H1 (cell line): ENCODE data around the gene UAP1. TPM values are rescaled to one million over a fixed set of nuclear protein-coding genes. Genes with fewer than 3 reads are reported as not detected.

Source experiments
- CTCF ChIA-PET: fragments of 300-600 bp; sonication (Branson Sonifier 250); formaldehyde crosslinking; loops from one replicate; lab custom pipeline; 2021; ENCODE audit not compliant: partially characterized antibody; lab: Charles Lee
- POLR2A ChIA-PET: fragments of 300-600 bp; sonication (Branson Sonifier 250); formaldehyde crosslinking; loops from one replicate; lab custom pipeline; 2021; ENCODE audit warnings: inconsistent platforms; ENCODE audit not compliant: partially characterized antibody; lab: Charles Lee
- DNase-seq, 2 experiments: peaks; one replicate each; pipeline versions ENCODE4 v3.0.0 to v3.0.0-alpha.2; 2010 to 2022; ENCODE audit warnings: low spot score in 2 of 2, low read depth in 1 of 2, mixed read lengths in 1 of 2
- FAIRE-seq: peaks from 2 replicates; lab custom pipeline; 2011; peaks lifted over from hg19 to GRCh38; lab: Jason Lieb, UNC
- H2AFZ ChIP-seq: 2 replicates; pipeline ENCODE4 v1.8.1; 2012; ENCODE audit warnings: low read length, inconsistent platforms
- H2AK5ac ChIP-seq: 2 replicates; pipeline ENCODE4 v1.6.1; 2013; ENCODE audit warnings: low read depth, low read length
- H2BK120ac ChIP-seq: replicated peaks from 2 replicates; pipeline ENCODE3; 2013; ENCODE audit warnings: low read depth, low read length, inconsistent platforms
- H2BK12ac ChIP-seq: 2 replicates; pipeline ENCODE4 v1.6.1; 2013; ENCODE audit warnings: low read depth, low read length
- H2BK15ac ChIP-seq: 2 replicates; pipeline ENCODE4 v1.6.1; 2013; ENCODE audit warnings: low read length
- H2BK20ac ChIP-seq: 2 replicates; pipeline ENCODE4 v1.6.1; 2013; ENCODE audit warnings: low read length
- H2BK5ac ChIP-seq: 2 replicates; pipeline ENCODE4 v1.6.1; 2013; ENCODE audit warnings: low read depth, low read length
- H3K14ac ChIP-seq: 2 replicates; pipeline ENCODE4 v1.6.1; 2013; ENCODE audit warnings: inconsistent platforms; ENCODE audit not compliant: insufficient read length
- H3K18ac ChIP-seq: 2 replicates; pipeline ENCODE4 v1.6.1; 2013; ENCODE audit warnings: low read length; ENCODE audit errors: extremely low read depth
- H3K23ac ChIP-seq: 2 replicates; pipeline ENCODE4 v1.6.1; 2013; ENCODE audit warnings: inconsistent platforms; ENCODE audit not compliant: insufficient read length
- H3K23me2 ChIP-seq: 2 replicates; pipeline ENCODE4 v1.6.1; 2013; ENCODE audit warnings: low read depth, low read length
- H3K27ac ChIP-seq: 2 replicates; pipeline ENCODE4 v1.6.1; 2011; ENCODE audit warnings: low read depth, low read length, inconsistent platforms
- H3K27me3 ChIP-seq, 4 experiments: replicated peaks in 1 of 4; 1 replicate in 1 of 4; 2 replicates in 3 of 4; pipeline versions ENCODE4 v1.6.1 to v1.8.1; 2011 to 2013; ENCODE audit warnings: low read length in 3 of 4, mild to moderate bottlenecking in 3 of 4, inconsistent platforms in 2 of 4, mixed read lengths in 2 of 4, moderate library complexity in 1 of 4; ENCODE audit not compliant: control insufficient read depth in 3 of 4, insufficient read depth in 3 of 4; ENCODE audit errors: extremely low read depth in 1 of 4
- H3K36me3 ChIP-seq, 4 experiments: 2 replicates each; pipeline versions ENCODE4 v1.6.1 to v1.8.1; 2011 to 2013; ENCODE audit warnings: mild to moderate bottlenecking in 4 of 4, low read length in 3 of 4, moderate library complexity in 2 of 4, control low read depth in 1 of 4, inconsistent platforms in 1 of 4; ENCODE audit not compliant: insufficient read depth in 4 of 4, control insufficient read depth in 2 of 4
- H3K4ac ChIP-seq: replicated peaks from 2 replicates; pipeline ENCODE3; 2013; ENCODE audit warnings: low read length, low read depth, mixed read lengths, inconsistent platforms; ENCODE audit not compliant: insufficient read length
- H3K4me1 ChIP-seq, 4 experiments: replicated peaks in 1 of 4; 1 replicate in 1 of 4; 2 replicates in 3 of 4; pipeline versions ENCODE4 v1.6.1 to v1.8.1; 2011 to 2013; ENCODE audit warnings: low read length in 3 of 4, inconsistent platforms in 2 of 4, mixed read lengths in 1 of 4; ENCODE audit not compliant: insufficient read depth in 4 of 4, control insufficient read depth in 3 of 4
- H3K4me2 ChIP-seq, 2 experiments: 2 replicates each; pipeline versions ENCODE4 v1.6.1 to v1.8.1; 2011 to 2013; ENCODE audit warnings: low read depth in 2 of 2, low read length in 2 of 2, control low read depth in 1 of 2, inconsistent platforms in 1 of 2, mild to moderate bottlenecking in 1 of 2; ENCODE audit not compliant: insufficient read depth in 1 of 2
- H3K4me3 ChIP-seq, 4 experiments: fragments of 200-600, 300-600 bp in 1 of 4; sonication (generic), shearing (Covaris generic), sonication (Bioruptor Twin) in 1 of 4; 2 replicates each; pipeline versions ENCODE4 v1.5.1 to v1.8.1; 2011 to 2016; ENCODE audit warnings: low read length in 4 of 4, low read depth in 3 of 4, control low read depth in 2 of 4, inconsistent platforms in 2 of 4, mild to moderate bottlenecking in 2 of 4, mixed read lengths in 1 of 4, moderate library complexity in 1 of 4; ENCODE audit not compliant: insufficient read depth in 2 of 4; ENCODE audit errors: extremely low read depth in 1 of 4
- H3K56ac ChIP-seq: replicated peaks from 2 replicates; pipeline ENCODE3; 2013; ENCODE audit warnings: low read depth, mild to moderate bottlenecking, mixed read lengths, low read length, inconsistent platforms; ENCODE audit not compliant: insufficient read length
- H3K79me1 ChIP-seq: 2 replicates; pipeline ENCODE4 v1.6.1; 2013; ENCODE audit warnings: low read depth, low read length, control low read depth
- H3K79me2 ChIP-seq, 2 experiments: 2 replicates each; pipeline versions ENCODE4 v1.6.1 to v1.8.1; 2012 to 2013; ENCODE audit warnings: low read length in 2 of 2, mild to moderate bottlenecking in 2 of 2, inconsistent platforms in 1 of 2; ENCODE audit not compliant: insufficient read depth in 2 of 2, control insufficient read depth in 1 of 2
- H3K9ac ChIP-seq, 4 experiments: replicated peaks in 1 of 4; 1 replicate in 1 of 4; 2 replicates in 3 of 4; pipeline versions ENCODE4 v1.6.1 to v1.8.1; 2011 to 2013; ENCODE audit warnings: low read depth in 3 of 4, low read length in 3 of 4, control low read depth in 2 of 4, mild to moderate bottlenecking in 2 of 4, moderate library complexity in 2 of 4, inconsistent platforms in 1 of 4; ENCODE audit errors: extremely low read depth in 1 of 4
- H3K9me3 ChIP-seq, 2 experiments: 2 replicates each; pipeline versions ENCODE4 v1.6.1 to v1.8.1; 2012 to 2013; ENCODE audit warnings: mild to moderate bottlenecking in 2 of 2, moderate library complexity in 2 of 2, control low read depth in 1 of 2, inconsistent platforms in 1 of 2, low read depth in 1 of 2, low read length in 1 of 2, mixed read lengths in 1 of 2; ENCODE audit not compliant: insufficient read depth in 2 of 2
- H4K20me1 ChIP-seq, 2 experiments: replicated peaks in 1 of 2; 2 replicates each; pipeline versions ENCODE3 to v1.8.1; 2011 to 2013; ENCODE audit warnings: inconsistent platforms in 2 of 2, low read length in 2 of 2, mild to moderate bottlenecking in 1 of 2; ENCODE audit not compliant: insufficient read depth in 2 of 2, control insufficient read depth in 1 of 2
- H4K5ac ChIP-seq: 2 replicates; pipeline ENCODE4 v1.6.1; 2013; ENCODE audit warnings: low read length, low read depth, mixed read lengths, inconsistent platforms; ENCODE audit not compliant: insufficient read length
- H4K8ac ChIP-seq: 2 replicates; pipeline ENCODE4 v1.8.0; 2013; ENCODE audit warnings: mild to moderate bottlenecking, moderate library complexity, low read length, inconsistent platforms; ENCODE audit not compliant: insufficient read depth; ENCODE audit errors: extremely low read depth
- H4K91ac ChIP-seq: replicated peaks from 2 replicates; pipeline ENCODE3; 2013; ENCODE audit warnings: low read length, mixed read lengths, inconsistent platforms; ENCODE audit not compliant: insufficient read length
- ASH2L ChIP-seq: fragments of 200-600, 300-600 bp; sonication (generic); IDR thresholded peaks from one replicate; pipeline ENCODE4 v1.7.1; 2017; ENCODE audit warnings: low read length
- CBX8 ChIP-seq: fragments of 300-800, 300-1000 bp; sonication (generic); IDR thresholded peaks from 2 replicates; pipeline ENCODE4 v1.7.1; 2016; ENCODE audit warnings: low read depth, low read length, borderline replicate concordance
- CEBPB ChIP-seq: IDR thresholded peaks from 2 replicates; pipeline ENCODE4 v1.6.1; 2012; ENCODE audit warnings: low read depth, low read length
- HDAC6 ChIP-seq: IDR thresholded peaks from one replicate; pipeline ENCODE4 v1.7.1; 2012; ENCODE audit warnings: low read depth, mild to moderate bottlenecking, inconsistent platforms, low read length, moderate library complexity
- PHF8 ChIP-seq: fragments of 200-600 bp; sonication (generic); conservative IDR thresholded peaks from 2 replicates; pipeline ENCODE4 v1.7.1; 2012; ENCODE audit warnings: low read depth, mild to moderate bottlenecking, inconsistent platforms, low read length, moderate library complexity
- TBP ChIP-seq: IDR thresholded peaks from 2 replicates; pipeline ENCODE4 v1.6.1; 2011; ENCODE audit warnings: low read depth, low read length, improper control_type of control experiment
- YY1 ChIP-seq: IDR thresholded peaks from 2 replicates; pipeline ENCODE4 v1.6.1; 2011; ENCODE audit warnings: low read depth, mild to moderate bottlenecking, low read length
- WGBS, 2 experiments: shearing (Covaris generic) in 1 of 2; methylation state at CpG; one replicate each; pipeline versions ENCODE4 v1.1.6 to v1.1.7; 2013 to 2015; ENCODE audit warnings: low lambda C conversion rate in 2 of 2, mixed read lengths in 2 of 2, inconsistent platforms in 1 of 2, low coverage in 1 of 2, missing lambda C conversion rate in 1 of 2; ENCODE audit not compliant: insufficient replicate concordance in 2 of 2, insufficient coverage in 1 of 2, insufficient read length in 1 of 2; ENCODE audit errors: extremely low coverage in 1 of 2, missing lambda C conversion rate in 1 of 2; 5-methylcytosine and 5-hydroxymethylcytosine counted together
- polyA plus RNA-seq, 7 experiments: library from polyadenylated mRNA; depleted of rRNA in 3 of 7; stranded (reverse) in 5 of 7; unstranded in 2 of 7; fragments of >200 nt in 5 of 7; fragments of 200-250 nt in 2 of 7; gene quantifications; 1 replicate in 5 of 7; 2 replicates in 1 of 7; 4 replicates in 1 of 7; pipeline versions ENCODE4 v1.2.1 to v1.2.3, GENCODE V29; 2011 to 2013; ENCODE audit warnings: missing spikeins in 2 of 7, mixed read lengths in 2 of 7
- total RNA-seq: library from RNA; stranded (reverse); fragmentation: NEBNext Ultra II Directional; extraction: Animal tissue kit (Norgen Biotek cat#: 25700); gene quantifications from 2 replicates; pipeline ENCODE4 v1.2.1, GENCODE V29; 2021
- TF ChIP-seq, protein P1 (sequence below), 3 experiments: IDR thresholded peaks; 1 replicate in 2 of 3; 2 replicates in 1 of 3; pipeline versions ENCODE4 v1.5.1 to v1.6.1; 2011; ENCODE audit warnings: low read length in 3 of 3, mild to moderate bottlenecking in 3 of 3, inconsistent platforms in 2 of 3, low read depth in 1 of 3, moderate library complexity in 1 of 3; ENCODE audit not compliant: insufficient read depth in 1 of 3; ENCODE audit errors: control extremely low read depth in 1 of 3

UAP1 gene
- total and polyA plus RNA-seq, 2 of the 8 experiments (the other 6 are each of a cell fraction or from before 2014, with no cell fraction given): 9.4 to 32.9 TPM

DNA sequence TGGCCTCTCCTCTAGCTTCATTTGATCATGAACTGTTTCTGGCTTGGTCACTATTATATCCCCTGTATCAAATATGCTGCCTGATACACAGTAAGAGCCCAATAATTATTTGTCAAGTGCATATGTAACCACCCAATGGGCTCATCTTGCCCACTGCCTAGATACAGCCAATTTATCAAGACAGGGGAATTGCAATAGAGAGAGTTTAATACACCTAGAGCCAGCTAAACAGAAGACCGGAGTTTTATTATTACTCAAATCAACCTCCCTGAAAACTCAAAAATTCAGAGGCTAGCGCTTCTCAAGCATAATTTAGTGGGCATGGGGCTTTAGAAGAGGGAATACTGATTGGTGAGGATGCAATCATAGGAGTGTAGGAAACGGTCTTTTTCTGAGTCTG lies 18.3 kb upstream of the UAP1 start:
- H2AFZ ChIP-seq: no peak overlapping the region
- no peak overlapping the region for H3K27ac ChIP-seq
- no peak overlapping the region for H3K14ac ChIP-seq
- no peak overlapping the region for H2AK5ac ChIP-seq
- no peaks in the 10 kb centered on the region for H3K79me2 ChIP-seq
- no peak overlapping the region for H4K8ac ChIP-seq
- ChIA-PET POLR2A (no interaction called here), CTCF (no interaction called here)
- no peak overlapping the region for H3K9ac ChIP-seq
- no peaks in the 10 kb centered on the region for H4K20me1 ChIP-seq
- no peaks in the 10 kb centered on the region for H3K23me2 ChIP-seq
- H4K5ac ChIP-seq: no peak overlapping the region
- no peaks in the 10 kb centered on the region for H3K27me3 ChIP-seq
- no peak for DNase-seq
- no peaks in the 10 kb centered on the region for H3K79me1 ChIP-seq
- WGBS, 2 experiments: 94% methylated on average over 3 of the region's 3 CpGs; no CpG with 5 or more reads in 1 of the 2 experiments
- 0 out of 4 replicates have a peak, but pooled peaks cover 0 to 3% of the 10 kb centered on the region in 2 experiments for H3K9me3 ChIP-seq
- H3K4me2 ChIP-seq: no peak overlapping the region
- H3K4me1 ChIP-seq: no peaks in the 10 kb centered on the region
- H2BK12ac ChIP-seq: no peak overlapping the region
- H3K18ac ChIP-seq: no peak overlapping the region
- no peak overlapping the region for H3K4me3 ChIP-seq
- no peak overlapping the region for H3K23ac ChIP-seq
- H2BK15ac ChIP-seq: no peak overlapping the region
- H2BK120ac ChIP-seq: no peak overlapping the region
- H3K56ac ChIP-seq: no peak overlapping the region
- FAIRE-seq: no peak
- H3K4ac ChIP-seq: no peak overlapping the region
- TF ChIP-seq ASH2L (no peak), YY1 (no peak), CEBPB (no peak), TBP (no peak), HDAC6 (no peak), CBX8 (no peak), PHF8 (no peak)
- TF ChIP-seq, protein P1, sequence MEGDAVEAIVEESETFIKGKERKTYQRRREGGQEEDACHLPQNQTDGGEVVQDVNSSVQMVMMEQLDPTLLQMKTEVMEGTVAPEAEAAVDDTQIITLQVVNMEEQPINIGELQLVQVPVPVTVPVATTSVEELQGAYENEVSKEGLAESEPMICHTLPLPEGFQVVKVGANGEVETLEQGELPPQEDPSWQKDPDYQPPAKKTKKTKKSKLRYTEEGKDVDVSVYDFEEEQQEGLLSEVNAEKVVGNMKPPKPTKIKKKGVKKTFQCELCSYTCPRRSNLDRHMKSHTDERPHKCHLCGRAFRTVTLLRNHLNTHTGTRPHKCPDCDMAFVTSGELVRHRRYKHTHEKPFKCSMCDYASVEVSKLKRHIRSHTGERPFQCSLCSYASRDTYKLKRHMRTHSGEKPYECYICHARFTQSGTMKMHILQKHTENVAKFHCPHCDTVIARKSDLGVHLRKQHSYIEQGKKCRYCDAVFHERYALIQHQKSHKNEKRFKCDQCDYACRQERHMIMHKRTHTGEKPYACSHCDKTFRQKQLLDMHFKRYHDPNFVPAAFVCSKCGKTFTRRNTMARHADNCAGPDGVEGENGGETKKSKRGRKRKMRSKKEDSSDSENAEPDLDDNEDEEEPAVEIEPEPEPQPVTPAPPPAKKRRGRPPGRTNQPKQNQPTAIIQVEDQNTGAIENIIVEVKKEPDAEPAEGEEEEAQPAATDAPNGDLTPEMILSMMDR (IDR thresholded peaks at IDR 0.05; ENCODE audit: control extremely low read depth in 1 of 3, insufficient read depth in 1 of 3, low read depth in 1 of 3, low read length in 3 of 3): no peak
- no peak overlapping the region for H4K91ac ChIP-seq
- no peak overlapping the region for H2BK20ac ChIP-seq
- no peak overlapping the region for H2BK5ac ChIP-seq
- H3K36me3 ChIP-seq: no peaks in the 10 kb centered on the region
